ENCODE measurements around the gene TXNDC11.

Gene TXNDC11

DNA sequence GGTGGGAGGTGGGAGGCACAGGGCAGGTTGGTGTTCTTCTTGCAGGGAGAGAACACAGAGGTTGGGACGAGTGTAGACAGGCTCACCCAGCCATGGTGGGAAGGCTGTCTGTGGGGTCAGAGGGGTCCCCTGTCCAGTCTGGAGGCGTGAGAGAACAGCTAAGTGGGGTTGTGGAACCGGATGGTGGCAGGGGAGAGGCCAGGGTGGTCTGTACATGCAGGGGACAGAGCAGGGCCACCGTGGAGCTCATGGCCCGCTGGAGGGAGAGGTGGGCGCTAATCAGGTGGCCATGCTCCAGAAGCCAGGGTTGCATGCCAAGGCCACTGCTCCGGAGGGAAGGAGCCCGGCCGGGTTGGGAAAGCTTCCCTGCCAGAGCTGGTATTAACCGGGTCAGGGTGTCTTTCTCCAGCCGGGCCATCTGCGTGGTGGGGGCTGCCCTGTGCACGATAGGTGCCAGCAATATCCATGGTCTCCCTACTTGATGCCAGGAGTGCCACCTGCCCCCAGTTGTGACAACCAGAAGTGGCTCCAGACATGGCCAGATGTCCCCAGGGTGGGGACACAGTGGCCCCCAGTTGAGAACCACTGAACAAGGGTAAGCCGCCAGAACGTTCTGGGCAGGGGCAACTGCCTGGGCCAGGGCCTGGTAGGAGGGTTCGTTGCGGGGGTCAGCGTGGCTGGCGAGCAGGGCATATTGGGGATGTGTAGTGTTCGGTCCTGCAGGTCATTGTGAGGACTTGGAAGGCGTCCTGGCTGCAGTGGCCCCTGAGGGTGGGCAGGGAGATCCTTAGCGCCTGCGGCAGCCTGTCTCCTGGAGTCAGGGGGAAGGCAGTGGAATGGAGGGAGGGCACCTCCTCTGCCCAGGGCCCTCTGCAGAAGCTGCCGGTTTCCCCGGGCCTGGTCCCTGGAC lies 69.3 kb downstream of the TXNDC11 start:
- DNase-seq, result no peak

DNA sequence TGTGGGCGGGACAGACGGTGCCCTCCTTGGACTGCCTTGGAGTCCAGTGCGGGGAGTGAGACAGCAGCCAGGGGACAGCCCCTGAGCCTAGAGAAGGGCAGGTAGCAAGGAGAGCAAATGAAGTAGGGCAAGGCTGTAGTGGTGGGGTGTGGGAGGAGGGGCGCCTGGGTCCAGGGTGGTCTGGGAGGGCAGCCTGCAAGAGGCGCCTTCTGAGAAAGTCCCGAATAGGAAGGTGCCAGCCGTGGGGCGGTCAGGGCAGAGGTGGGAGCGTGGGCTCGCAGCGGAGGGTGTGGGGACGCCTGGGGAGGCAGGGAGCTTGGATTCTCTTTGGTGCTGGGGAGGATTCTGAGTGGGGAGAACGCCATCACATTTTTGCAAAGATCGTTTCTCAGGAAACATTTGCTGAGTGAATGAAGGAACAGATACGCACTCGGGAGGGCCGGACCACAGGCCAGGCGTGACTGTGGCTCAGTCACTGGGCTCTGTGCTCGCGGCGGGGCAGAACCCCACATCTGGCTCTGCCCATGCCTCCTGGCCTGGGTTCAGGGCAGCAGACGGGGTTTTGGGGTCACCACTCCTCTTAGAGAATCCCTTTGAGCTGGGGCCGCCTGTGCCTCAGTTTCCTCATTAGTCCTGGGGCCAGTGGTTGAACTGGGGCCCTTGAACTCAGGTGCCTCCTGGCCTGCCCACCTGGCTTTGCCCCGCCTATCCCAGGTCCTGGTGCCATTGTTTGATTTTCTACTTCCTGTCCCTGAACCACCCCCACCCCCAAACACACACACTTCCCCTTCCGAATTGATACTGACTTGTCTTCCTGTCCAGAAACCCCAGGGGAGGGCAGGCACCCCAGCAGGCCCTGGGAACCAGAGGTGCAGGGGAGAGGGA lies 70.2 kb downstream of the TXNDC11 start:
- DNase-seq, result no peak

DNA sequence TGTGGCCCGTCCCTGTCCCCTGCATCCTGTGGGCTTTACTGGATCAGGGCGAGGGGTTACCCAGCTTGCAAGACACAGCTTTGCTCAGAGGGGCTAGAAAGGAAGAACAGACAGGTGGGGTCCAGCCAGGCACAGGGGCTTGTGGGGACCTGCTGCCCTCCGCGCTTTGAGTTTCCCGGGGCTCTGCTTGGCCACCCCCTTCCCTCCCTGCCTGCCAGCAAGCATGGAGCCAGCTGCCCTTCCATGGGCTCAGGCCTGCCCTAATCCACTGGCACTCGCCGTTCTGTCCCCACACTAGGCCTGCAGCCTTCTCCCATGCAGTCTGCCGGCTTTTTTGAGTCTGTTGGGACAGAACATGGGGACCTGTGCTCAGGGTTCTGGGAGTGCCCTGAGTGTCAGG lies 71.0 kb downstream of the TXNDC11 start:
- DNase-seq, result no peak

DNA sequence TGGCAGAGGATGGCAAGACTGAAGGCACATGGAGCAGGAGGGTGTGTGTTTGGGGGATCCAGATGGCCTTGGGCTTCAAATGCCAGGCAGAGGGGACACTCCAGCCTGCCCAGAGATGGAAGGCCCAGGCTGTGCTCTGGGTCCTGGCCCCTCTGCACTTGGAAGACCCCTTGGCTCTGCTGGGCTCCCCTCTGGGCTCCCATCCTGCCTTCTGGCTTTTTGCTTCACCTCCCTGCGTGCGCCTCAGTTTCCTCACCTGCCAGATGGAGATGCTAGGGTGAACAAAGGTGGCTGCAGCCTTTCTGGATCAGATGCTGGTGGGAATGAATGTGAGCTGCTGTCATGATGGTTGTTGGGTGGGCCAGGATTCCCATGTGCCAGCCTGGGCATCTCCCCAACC lies 71.4 kb downstream of the TXNDC11 start:
- no peak for DNase-seq

DNA sequence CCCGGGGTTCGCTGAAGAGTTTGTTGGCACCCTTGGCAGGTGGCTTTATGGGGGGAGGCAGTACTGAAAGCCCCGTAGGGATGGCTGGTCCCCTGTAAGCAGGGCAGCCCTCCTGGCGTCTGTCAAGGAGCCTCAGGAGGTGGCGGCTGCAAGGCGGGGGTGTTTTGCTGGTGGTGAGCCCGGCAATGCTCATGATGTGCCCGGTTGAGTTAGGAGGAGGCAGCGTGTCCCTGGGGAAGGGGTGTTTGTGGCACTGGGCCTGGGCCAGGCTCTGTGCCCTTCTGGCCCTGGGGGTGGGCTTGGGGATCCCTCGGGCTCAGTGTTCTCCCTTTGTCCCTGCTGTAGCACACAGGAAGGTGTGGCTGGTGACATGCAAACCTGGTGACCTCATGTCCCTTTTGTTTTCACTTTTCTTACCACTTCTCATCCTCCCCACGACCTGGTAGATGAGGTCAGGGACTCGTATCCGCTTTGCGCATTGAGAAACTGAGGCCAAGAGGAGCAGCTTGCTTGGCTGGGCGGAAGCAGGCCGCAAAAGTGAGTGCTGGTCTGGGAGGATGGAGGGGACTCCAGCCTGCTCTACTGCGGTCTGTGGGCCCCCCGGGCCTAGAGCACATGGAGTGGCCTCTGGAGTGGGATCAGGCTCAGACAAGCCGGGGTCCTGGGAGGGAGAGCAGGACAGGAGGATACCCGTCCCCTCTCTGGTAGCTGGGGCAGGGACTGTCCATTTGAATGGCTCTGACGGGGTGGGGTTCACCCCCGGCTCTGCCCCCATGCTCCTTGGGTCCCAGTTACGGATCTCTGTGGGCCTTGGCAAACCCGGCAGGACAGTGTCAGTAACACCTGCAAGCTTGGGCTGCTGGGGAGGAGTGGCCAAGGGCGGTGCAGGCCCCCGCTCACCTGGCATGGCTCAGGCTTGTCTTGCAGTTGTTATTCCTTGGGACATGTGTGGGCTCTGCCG lies 72.2 kb downstream of the TXNDC11 start:
- no peak for DNase-seq

DNA sequence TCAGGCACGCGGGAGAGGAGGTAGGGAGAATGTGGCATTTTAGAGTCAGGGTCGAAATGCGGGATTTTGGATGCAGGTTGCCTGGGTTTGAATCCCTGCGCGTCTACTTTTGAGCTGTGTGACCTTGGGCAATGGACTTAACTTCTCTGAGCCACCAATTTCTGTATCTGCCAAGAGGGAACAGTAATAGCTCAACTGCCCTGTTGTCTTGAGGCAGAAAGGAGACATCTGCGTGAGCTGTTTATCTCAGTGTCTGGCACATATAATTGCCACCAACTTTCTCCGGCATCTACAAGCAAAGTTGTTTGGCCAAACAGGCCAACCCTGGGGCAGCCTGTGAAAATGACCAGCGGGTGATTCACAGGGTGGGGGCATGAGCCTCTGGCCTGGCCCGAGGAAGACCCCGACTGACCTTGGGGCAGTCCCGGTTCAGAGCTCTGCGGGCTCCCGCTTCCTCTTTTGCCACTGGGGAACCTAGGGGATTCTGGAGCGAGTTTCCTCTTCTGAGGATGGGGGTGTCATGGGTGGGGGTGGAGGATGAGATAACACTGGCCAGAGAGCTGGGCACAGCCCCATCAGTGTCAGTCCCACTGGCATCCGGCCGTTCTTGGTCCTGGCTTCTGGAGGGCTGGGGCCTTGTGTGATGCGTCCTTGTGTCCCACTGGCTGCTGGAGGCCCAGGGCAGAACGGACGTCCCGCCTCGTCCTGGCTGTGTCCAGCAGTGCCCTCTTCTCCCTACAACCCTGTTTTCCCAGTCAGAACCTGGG lies 73.1 kb downstream of the TXNDC11 start:
- DNase-seq, result no peak

DNA sequence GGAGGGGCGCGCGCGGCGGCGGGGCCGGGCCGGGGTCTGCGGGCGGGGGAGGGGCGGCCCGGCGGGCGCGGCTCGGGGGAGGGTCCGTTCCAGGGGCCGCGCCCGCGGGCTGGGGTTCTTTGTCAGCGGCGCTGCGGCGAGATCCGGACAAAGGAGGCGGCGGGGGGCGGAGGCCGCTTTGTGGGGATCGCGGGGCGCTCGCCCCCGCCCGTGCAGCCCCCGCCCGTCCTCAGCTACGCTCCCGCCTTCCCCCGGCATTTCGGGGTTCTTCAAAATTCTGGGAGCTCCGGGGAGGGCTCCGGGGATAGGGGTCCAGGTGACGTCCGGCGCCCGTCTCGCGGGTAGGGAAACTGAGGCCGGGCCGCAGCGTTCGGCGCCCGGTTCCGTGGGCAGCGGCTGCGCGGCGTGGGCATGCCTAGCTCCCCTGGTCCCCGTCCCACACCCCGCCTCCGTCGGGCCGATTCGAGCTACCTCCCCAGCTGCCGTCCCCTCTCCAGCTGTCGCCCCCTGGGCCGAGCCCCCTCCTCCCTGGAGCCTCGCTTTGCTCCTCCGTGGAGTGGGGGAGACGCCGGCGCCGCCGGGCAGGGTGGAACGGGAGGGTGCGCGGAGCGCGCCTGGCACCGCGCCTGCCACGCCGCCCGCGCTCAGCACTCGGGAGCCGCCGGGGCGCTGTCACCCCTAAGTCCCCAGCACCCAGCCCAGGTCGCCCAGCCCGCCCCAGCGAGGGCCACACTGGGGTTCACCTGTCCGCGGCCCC lies 73.9 kb downstream of the TXNDC11 start:
- DNase-seq, result no peak

DNA sequence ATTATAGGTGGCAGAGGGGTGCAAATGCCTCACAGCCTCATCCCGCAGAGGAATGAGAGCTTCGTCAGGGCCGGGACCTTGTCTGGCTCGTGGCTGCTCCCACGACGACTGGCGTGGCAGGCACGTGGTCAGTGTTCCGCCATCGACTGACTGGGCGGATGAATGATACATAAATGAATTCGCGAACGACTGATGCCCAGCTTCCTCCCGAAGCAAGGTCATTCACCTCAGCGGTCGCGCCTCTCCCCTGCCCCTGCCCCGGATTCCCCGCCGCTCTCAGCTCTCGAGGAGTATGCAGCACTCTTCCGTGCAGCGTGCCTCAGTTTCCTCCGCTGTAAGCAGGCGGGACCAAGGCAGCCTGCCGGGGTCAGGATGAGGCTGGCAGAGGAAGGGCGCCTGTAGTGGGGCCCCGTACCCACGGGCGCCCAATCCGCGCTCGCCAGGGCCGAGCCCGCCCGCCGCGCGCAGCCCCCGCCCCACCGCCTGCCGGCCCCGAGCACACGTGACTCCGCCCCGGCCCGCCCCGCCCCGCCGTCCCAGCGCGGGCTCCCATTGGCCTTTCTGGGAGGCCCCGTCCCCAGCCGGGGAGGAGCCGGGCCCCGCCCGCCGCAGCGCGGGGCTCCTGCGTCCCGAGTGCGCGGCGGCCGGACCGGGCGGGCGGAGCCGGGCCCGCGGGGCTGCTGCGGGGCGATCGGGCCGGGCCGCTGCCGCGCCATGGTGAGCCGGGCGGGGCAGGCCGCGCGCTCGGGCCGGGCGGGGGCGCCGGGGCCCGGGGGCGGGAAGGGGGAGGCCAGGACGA lies 74.6 kb downstream of the TXNDC11 start, which contains the start of gene SNN:
TSS of gene SNN (plus strand) at position 632 of the 799 bp plus-strand sequence. CDS start 7,605 bp downstream, outside the sequence.
- peak; percentile 16 for DNase-seq

DNA sequence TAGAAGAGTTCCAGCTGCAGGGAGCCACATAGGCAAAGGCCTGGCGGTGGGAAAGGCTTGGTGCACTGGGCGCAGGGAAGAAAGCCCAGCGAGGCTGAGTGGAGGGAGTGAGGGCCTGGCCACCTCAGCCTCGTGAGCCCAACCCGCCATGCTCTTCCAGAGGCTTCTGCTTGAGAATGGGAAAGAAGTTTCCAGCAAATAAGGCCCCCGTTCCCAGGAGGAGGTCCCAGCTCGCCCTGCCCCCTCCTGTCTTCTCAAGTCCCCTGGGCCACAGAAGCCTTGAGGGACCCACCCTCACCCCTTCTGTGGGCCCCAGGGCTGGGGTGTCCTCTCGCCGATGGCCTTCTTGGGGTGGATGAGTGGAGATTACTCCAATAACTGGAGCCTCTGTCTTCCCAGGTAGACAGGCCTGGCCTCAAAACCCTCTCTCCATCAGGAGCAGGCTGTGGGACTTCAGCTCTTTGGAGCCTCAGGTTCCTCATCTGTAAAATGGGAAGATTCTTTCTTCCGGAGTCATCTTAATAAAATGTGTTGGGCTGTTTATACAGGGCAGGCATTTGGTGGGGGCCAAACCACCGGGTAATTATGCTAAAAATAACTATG lies 75.3 kb downstream of the TXNDC11 start:
- no peak for DNase-seq

DNA sequence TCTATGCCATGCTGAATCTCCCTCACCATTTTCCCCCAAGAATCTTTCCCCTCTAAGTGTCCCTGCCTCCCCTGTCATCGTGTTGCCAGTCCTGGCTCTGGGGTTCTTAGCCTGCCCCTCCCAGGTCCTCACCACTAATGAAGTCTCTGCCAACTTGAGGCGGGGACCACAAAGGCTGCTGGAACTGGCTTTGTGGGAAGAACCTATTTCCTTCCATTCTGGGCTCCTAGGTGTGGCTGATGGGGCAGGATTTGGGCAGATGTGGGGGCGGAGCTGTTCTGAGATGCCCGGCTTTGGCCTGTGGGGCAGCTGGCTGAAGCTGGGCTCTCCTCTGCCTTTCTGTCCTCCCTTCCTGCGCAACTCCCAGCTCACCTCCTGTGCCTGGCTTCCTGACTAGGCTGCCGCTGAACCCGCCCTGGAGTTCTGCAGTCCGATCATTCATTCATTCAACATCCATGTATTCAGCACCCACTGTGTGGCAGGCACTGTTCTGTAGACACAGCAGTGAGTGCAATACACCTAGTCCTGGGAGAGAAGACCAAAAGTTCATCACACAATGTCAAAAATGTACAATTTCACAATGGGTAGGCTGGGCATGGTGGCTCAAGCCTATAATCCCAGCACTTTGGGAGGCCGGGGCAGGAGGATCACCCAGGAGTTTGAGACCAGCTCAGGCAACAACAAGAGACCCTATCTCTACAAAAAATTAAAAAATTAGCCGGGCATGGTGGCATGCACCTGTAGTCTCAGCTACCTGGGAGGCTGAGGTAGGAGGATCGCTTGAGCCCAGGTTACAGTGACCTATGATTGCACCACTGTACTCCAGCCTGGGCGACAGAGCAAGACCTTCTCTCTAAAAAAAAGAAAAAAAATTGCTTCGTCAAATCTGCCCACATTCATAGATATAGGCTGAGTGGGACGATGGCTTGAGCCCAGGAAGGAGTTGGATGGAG lies 76.3 kb downstream of the TXNDC11 start:
- DNase-seq, result no peak

DNA sequence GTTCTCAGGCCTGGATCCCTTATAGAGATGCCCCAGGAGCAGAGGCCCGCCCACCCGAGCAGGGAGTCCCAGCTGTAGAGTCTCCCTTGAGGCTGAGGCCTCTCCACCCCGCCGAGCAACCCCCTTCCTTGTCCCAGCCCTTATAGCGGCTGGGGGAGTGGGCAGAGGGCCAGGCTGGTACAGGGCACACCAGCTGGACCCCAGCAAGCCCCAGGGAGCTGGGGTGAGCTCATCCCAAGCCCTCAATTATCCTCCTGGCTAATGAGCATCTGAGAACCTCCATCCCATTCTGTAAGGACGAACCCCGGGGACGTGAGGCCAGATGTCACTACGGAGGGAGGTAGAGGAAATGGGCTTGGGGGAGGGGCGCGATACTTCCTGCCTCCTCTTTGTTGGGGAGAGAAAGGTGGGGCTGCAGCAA lies 77.6 kb downstream of the TXNDC11 start:
- DNase-seq, result no peak

DNA sequence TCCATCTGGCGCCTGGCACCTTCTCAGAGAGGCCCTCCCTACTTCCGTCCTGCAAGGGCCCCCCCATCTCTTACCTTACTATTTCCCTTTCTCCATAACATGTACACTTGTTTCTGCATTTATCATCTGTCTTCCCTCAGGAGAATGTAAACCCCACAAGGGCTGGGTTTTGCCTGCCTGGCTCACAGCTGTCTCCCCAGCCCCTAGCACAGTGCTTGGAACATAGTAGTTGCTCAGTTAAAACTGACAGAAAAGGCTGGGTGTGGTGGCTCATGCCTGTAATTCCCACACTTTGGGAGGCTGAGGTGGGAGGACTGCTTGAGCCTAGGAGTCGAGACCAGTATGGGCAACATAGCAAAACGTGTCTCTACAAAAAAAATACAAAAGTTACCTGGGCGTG lies 80.1 kb downstream of the TXNDC11 start:
- no peak for DNase-seq

DNA sequence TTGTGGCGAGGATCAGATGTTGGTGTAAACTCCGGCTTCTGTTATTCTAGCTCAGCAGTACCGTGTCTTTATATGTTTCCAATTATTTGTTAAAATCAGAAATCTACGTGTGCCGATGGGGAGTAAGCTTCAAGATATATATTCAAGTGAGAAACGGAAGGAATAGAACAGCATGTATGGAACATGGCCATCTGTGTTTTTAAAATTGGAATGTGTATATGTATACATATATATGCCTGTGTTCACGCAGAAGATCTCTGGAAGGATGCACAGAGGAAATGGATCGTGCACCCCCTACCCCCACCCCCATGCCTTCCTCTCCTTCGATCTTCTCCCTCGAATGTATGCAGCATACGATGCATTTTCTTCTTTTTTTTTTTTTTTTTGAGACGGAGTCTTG lies 82.1 kb downstream of the TXNDC11 start:
- no peak for DNase-seq

DNA sequence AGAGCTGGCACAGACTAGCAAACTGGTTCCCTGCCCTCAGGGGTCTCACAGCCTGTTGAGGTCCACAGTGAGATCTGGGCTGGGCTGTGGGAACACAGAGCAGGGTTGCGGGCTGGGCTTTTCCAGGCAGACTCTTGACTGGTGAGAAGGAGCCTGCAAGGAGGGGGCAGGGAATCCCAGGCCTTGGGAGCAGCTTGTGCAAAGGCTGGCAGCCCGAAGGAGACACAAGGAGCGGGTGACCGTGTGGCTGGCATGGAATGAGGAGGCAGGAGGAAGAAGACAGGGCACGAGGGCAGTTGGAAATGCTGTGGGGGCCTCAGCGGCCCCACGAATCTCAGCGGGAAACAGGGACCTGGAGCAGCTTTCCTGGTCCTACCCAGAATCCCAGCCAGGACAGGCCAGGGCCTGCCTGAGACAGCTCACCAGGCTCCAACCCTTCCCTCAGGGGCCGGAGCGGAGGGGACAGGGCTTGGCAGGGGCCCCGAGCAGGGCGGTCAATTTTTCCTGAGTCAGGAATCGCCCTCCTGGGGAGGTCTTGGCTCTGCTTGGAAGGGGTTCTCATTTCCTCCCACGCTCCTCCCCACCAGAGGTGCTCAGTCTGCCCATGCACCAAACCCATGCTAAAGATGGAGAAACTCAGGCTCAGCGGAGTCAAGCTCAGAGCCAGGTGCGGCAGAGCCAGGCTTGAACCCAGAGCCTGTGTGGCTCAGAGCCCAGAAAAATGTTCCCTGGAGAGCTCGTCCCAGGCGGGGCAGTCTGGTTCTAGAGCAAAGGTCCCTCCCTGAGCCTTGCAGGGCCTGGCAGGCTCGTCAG lies 83.6 kb downstream of the TXNDC11 start:
- DNase-seq, result no peak

DNA sequence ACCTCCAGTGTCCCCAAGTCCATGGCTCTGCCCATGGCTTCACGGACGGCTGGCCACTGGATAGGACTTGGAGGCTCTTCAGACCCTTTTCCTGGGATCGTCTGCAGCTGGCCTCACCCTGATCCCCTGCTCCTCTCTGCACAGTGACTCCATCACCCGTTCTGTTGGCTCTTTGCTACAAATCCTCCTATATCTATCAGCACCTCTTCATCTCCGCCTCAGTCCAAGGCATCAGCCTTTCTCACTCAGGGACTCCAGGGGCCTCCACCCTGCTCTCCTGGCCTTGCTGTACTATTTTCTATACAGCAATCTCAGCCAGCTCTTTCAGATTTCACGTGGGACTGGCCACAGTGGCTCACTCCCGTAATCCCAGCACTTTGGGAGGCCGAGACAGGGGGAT lies 85.1 kb downstream of the TXNDC11 start:
- DNase-seq, result no peak

DNA sequence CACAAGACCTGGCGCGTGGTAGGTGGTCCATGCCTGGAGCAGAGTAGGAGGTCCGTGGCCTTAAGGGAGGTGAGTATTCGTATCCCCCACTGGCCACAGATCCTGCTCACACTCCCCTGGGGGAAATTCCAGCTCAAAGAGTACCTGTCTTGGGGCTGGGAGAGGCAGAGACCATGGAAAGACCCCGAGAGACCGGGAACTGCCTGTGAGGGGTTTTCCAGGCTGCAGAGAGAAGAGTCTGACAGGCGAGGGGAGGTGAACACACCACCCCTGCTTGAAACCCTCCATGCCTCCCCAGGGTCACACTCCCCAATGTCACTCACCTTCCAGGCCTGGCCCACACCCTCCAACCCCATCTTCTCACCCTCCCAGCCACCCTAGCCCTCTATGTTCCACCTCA lies 87.0 kb downstream of the TXNDC11 start:
- DNase-seq, result no peak

DNA sequence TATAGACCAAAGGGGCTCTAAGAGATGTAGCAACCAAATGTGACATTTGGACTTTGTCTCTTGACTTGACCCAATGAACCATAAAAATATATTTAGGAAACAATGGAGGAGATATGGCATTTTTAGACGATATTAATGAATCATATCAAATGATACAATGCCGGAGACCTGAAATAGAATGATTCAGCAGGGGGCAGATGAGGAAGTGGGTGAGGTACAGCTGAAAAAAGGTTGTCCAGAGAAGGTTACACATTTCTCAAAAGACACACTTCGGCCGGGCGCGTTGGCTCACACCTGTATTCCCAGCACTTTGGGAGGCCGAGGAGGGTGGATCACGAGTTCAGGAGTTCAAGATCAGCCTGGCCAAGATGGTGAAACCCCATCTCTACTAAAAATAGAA lies 90.9 kb downstream of the TXNDC11 start:
- DNase-seq, result no peak
